ENCODE measurements around the gene RASA3.
A peak's percentile ranks its signal among the peaks of the same experiment; 100 is the strongest.

The RASA3 gene

GRCh38 chr13:114005206-114005724 lies 127.2 kb downstream of the RASA3 start:
- Histone ChIP-seq H3K27me3 (ENCODE audit: insufficient read depth, insufficient read length) (no peaks in the 10 kb centered on the region), H3K9ac (ENCODE audit: insufficient read length, low read depth) (no peak overlapping the region), H3K9me3 (ENCODE audit: insufficient read depth, low read length) (no peaks in the 10 kb centered on the region), H3K36me3 (ENCODE audit: insufficient read depth, insufficient read length, low read length) (peaks cover 25% of the 10 kb centered on the region), H3K4me3 (ENCODE audit: insufficient read length, low read depth) (no peak overlapping the region), H3K4me1 (ENCODE audit: insufficient read depth, insufficient read length) (no peaks in the 10 kb centered on the region)
- TF ChIP-seq YY1 (IDR thresholded peaks at IDR 0.05; ENCODE audit: insufficient read depth, insufficient read length), result no peak
- no peak for TF ChIP-seq SUZ12 (IDR thresholded peaks at IDR 0.05; ENCODE audit: extremely low read depth, insufficient read depth, insufficient read length)
- TF ChIP-seq ZNF274 (IDR thresholded peaks at IDR 0.05; ENCODE audit: low read depth, low read length), result no peak
- no peak for DNase-seq (ENCODE audit: low read depth, low spot score)

GRCh38 chr13:114004420-114005205 lies 127.8 kb downstream of the RASA3 start:
- TF ChIP-seq SUZ12 (IDR thresholded peaks at IDR 0.05; ENCODE audit: extremely low read depth, insufficient read depth, insufficient read length) (no peak), ZNF274 (IDR thresholded peaks at IDR 0.05; ENCODE audit: low read depth, low read length) (no peak), YY1 (IDR thresholded peaks at IDR 0.05; ENCODE audit: insufficient read depth, insufficient read length) (no peak)
- Histone ChIP-seq H3K9ac (ENCODE audit: insufficient read length, low read depth) (no peak overlapping the region), H3K27me3 (ENCODE audit: insufficient read depth, insufficient read length) (no peaks in the 10 kb centered on the region), H3K36me3 (ENCODE audit: insufficient read depth, insufficient read length, low read length) (peaks cover 19% of the 10 kb centered on the region), H3K9me3 (ENCODE audit: insufficient read depth, low read length) (no peaks in the 10 kb centered on the region), H3K4me1 (ENCODE audit: insufficient read depth, insufficient read length) (no peaks in the 10 kb centered on the region), H3K4me3 (ENCODE audit: insufficient read length, low read depth) (no peak overlapping the region)
- DNase-seq (ENCODE audit: low read depth, low spot score), result no peak

GRCh38 chr13:114002771-114003321 lies 129.6 kb downstream of the RASA3 start:
- Histone ChIP-seq H3K36me3 (ENCODE audit: insufficient read depth, insufficient read length, low read length) (peaks cover 21% of the 10 kb centered on the region), H3K9ac (ENCODE audit: insufficient read length, low read depth) (peak overlapping the region; percentile 42), H3K4me1 (ENCODE audit: insufficient read depth, insufficient read length) (no peaks in the 10 kb centered on the region), H3K27me3 (ENCODE audit: insufficient read depth, insufficient read length) (no peaks in the 10 kb centered on the region), H3K9me3 (ENCODE audit: insufficient read depth, low read length) (no peaks in the 10 kb centered on the region), H3K4me3 (ENCODE audit: insufficient read length, low read depth) (no peak overlapping the region)
- no peak for TF ChIP-seq SUZ12 (IDR thresholded peaks at IDR 0.05; ENCODE audit: extremely low read depth, insufficient read depth, insufficient read length)
- TF ChIP-seq YY1 (IDR thresholded peaks at IDR 0.05; ENCODE audit: insufficient read depth, insufficient read length), result no peak
- TF ChIP-seq ZNF274 (IDR thresholded peaks at IDR 0.05; ENCODE audit: low read depth, low read length), result no peak
- no peak for DNase-seq (ENCODE audit: low read depth, low spot score)

GRCh38 chr13:114002009-114002544 lies 130.3 kb downstream of the RASA3 start:
- no peak for DNase-seq (ENCODE audit: low read depth, low spot score)
- TF ChIP-seq YY1 (IDR thresholded peaks at IDR 0.05; ENCODE audit: insufficient read depth, insufficient read length) (no peak), SUZ12 (IDR thresholded peaks at IDR 0.05; ENCODE audit: extremely low read depth, insufficient read depth, insufficient read length) (no peak), ZNF274 (IDR thresholded peaks at IDR 0.05; ENCODE audit: low read depth, low read length) (no peak)
- H3K4me3 ChIP-seq (ENCODE audit: insufficient read length, low read depth), result no peak overlapping the region
- H3K4me1 ChIP-seq (ENCODE audit: insufficient read depth, insufficient read length), result no peaks in the 10 kb centered on the region
- peaks cover 24% of the 10 kb centered on the region for H3K36me3 ChIP-seq (ENCODE audit: insufficient read depth, insufficient read length, low read length)
- no peaks in the 10 kb centered on the region for H3K27me3 ChIP-seq (ENCODE audit: insufficient read depth, insufficient read length)
- H3K9me3 ChIP-seq (ENCODE audit: insufficient read depth, low read length), result no peaks in the 10 kb centered on the region
- H3K9ac ChIP-seq (ENCODE audit: insufficient read length, low read depth), result no peak overlapping the region

GRCh38 chr13:114001331-114002008 lies 131.0 kb downstream of the RASA3 start:
- Histone ChIP-seq H3K9ac (ENCODE audit: insufficient read length, low read depth) (no peak overlapping the region), H3K36me3 (ENCODE audit: insufficient read depth, insufficient read length, low read length) (peaks cover 28% of the 10 kb centered on the region), H3K4me3 (ENCODE audit: insufficient read length, low read depth) (no peak overlapping the region), H3K27me3 (ENCODE audit: insufficient read depth, insufficient read length) (no peaks in the 10 kb centered on the region), H3K9me3 (ENCODE audit: insufficient read depth, low read length) (no peaks in the 10 kb centered on the region), H3K4me1 (ENCODE audit: insufficient read depth, insufficient read length) (no peaks in the 10 kb centered on the region)
- no peak for TF ChIP-seq SUZ12 (IDR thresholded peaks at IDR 0.05; ENCODE audit: extremely low read depth, insufficient read depth, insufficient read length)
- TF ChIP-seq YY1 (IDR thresholded peaks at IDR 0.05; ENCODE audit: insufficient read depth, insufficient read length), result no peak
- no peak for TF ChIP-seq ZNF274 (IDR thresholded peaks at IDR 0.05; ENCODE audit: low read depth, low read length)
- DNase-seq (ENCODE audit: low read depth, low spot score), result no peak

GRCh38 chr13:114000151-114001040 lies 132.0 kb downstream of the RASA3 start:
- Histone ChIP-seq H3K9me3 (ENCODE audit: insufficient read depth, low read length) (no peaks in the 10 kb centered on the region), H3K36me3 (ENCODE audit: insufficient read depth, insufficient read length, low read length) (peaks cover 34% of the 10 kb centered on the region), H3K4me3 (ENCODE audit: insufficient read length, low read depth) (no peak overlapping the region), H3K4me1 (ENCODE audit: insufficient read depth, insufficient read length) (no peaks in the 10 kb centered on the region), H3K9ac (ENCODE audit: insufficient read length, low read depth) (no peak overlapping the region), H3K27me3 (ENCODE audit: insufficient read depth, insufficient read length) (no peaks in the 10 kb centered on the region)
- DNase-seq (ENCODE audit: low read depth, low spot score), result no peak
- TF ChIP-seq ZNF274 (IDR thresholded peaks at IDR 0.05; ENCODE audit: low read depth, low read length) (no peak), YY1 (IDR thresholded peaks at IDR 0.05; ENCODE audit: insufficient read depth, insufficient read length) (no peak), SUZ12 (IDR thresholded peaks at IDR 0.05; ENCODE audit: extremely low read depth, insufficient read depth, insufficient read length) (no peak)

Measured in NT2/D1 (cell line).